GM21447 (cell line): ENCODE measurements around the gene RNF144A.

ENCODE experiments used
- ATAC-seq: cut with Tn5 transposase; IDR thresholded peaks from one replicate; pipeline ENCODE4 v1.9.1; 2021; ENCODE audit not compliant: unreplicated experiment

The RNF144A gene

DNA sequence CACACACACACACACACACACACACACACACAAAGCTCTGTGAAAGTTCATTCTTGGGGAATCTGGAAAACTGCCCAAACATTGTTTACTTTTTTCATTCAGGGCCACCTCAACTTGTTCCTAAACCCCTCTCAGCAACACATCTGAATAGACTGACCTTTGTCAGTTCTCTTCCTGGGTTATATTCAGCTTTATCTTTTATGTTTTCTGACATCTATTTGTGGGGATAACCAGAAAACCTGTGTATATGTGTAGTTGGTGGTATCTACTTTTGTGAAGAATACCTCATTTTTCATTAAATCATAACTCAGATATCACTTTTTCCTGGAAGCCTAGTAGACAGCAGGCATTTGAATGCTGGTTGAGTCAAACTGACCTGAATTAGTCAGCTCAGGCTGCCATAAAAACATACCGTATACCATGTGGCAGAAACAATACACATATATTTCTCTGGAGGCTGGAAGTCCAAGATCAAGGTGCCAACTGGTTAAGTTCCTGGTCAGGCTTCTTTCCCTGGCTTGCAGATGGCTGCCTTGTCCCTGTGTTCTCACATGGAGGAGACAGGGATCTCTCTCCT is 11.0 kb upstream of the RNF144A start:
- ATAC-seq: no peak

DNA sequence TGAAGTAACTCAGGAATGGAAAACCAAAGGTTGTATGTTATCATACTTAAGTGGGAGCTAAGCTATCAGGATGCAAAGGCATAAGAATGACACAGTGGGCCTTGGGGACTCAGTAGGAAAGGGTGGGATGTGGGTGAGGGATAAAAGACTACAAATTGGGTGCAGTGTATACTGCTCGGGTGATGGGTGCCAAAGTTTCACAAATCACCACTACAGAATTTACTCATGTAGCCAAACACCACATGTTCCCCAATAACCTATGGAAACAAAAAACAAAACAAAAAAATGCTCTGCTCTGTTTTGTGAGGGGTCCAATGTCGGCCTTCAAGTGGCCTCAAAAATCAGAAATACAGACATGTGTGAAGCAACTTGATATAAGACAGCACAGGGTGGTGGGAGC is 8.9 kb upstream of the RNF144A start:
- no peak for ATAC-seq

DNA sequence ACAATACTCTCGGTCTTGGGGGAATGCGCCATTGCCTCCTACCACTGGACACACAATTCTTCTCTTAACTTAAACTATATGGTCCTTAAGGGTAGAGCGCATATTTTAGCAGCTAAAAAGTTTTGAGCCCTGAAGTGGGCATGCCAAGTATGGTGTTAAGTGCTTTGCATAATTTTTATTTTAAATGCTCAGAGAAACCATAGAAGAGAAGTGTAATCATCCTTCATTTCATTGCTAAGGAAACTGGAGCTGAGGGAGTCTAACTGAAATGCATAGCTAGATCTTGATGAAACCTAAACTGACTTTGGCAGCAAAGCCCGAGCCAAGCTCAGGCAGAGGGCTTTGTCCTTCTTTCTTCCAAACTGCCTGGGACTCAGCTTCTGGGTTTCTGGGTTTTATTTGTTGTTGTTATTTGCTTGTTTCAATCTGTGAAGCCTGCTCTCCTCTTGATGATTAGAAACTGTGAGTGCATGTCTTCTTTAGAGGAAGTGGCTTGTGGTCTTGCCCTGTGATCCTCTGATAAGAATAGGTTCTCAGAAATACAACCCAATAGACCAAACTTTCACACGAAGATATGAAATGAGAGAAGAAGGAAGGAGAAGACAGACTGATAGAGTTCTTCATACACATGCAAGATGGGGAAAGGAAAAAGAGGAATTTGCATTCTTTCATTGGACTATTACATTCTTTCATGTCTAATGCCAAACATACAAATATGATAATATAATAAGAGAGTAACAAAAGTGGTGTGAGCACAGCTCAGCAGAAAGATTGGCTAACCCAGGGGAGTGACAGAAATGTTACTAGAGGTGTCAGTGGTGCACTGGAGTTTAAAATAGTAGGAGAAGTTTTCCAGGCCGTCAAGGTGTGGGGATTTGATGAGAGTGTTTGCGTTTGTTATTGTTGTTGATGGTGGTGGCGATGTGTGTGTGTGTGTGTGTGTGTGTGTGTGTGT is 7.5 kb upstream of the RNF144A start:
- ATAC-seq: peak; percentile 98

- ATAC-seq: no peak
These were observed 5.5 kb upstream of the RNF144A start for GRCh38 chr2:6911721-6912120.

GRCh38 chr2:6913415-6914157 is 3.6 kb upstream of the RNF144A start:
- ATAC-seq: no peak

DNA sequence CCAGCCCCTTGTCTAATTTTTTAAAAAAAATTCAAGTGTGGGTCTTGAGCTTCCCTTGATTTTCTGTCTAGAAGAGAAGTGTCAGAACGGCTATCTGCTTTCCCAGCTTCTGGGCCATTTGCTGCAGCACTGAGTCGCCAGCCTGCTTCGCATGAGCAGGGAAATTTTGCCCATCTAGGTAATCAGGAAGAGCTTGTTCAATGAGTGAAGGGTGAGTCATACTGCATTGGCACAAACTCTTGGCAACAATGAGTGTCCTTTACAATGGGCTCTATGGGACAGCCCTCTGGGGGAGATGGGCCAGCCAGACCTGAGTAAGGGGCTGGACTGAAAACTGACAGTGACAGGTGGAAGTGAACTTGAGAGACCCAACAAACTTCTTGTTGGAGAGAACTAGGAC is 2.4 kb upstream of the RNF144A start:
- no peak for ATAC-seq

- no peak for ATAC-seq
These were observed 1.8 kb upstream of the RNF144A start for GRCh38 chr2:6915399-6915798.

DNA sequence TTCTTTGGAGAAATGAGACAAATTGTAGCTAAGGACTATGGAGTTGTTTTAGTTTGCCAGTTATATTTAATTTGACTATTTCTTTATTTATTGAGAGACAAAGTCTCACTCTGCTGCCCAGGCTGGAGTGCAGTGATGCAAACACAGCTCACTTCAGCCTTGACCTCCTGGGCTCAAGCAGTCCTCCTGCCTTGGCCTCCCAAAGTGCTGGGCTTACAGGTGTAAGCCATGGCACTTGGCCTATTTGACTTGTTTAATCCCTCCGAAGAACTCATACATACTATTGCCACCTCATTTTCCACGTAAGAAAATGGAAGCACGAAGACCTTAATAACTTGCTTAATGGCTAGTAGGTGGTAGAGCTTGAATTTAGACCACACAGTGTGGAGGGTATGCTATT is 988 bp upstream of the RNF144A start:
- no peak for ATAC-seq

DNA sequence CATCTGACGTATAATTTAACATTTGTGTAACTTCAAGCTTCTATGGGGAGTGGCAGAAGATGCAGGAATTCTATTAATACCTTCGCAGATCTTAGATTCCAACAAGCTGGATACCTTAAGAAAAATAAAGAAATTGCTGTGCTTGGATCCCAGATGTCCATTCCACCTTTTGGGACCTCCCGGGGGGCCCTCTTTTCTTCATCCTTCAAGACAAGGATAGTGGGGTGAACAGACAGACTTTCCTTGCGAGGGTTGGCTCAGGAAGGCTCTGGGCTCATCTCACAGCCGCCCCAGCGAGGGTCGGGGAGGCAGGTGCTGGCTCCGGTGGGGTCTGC is 509 bp upstream of the RNF144A start:
- no peak for ATAC-seq

DNA sequence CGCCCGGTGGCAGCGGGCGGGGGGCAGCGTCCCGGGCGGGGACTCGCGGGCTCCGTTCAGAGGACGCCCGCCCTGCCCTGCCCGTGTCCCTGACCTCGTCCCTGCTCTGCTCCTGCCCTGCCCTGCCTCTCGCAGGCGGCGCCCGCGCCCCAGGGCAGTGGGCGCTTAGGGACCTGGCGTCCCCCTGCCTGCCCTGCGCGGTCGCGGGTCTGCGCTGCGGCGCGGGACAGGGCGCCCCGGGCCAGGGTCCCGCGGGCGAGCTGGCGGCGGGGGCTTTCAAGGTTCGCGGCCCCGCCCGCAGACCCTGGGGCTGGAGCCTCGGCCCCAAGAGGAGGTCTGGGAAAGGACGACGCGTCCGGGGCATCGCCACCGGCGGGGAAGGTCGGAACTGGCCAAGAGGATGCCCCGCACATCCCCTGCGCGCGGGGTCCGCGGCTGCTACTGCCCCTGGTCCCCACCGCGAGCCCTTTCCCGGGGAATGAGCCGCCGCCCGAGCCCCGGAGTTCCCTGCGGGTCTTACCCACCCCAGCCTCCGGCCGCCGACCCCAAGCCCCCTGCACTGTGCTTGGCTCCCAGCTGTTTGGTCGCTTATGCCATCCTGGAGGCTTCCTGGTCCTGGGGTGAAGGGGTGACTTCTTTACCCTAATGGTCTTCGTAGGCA is 679 bp downstream of the RNF144A start:
- peak; percentile 7 for ATAC-seq

GRCh38 chr2:6919901-6920742 is 2.9 kb downstream of the RNF144A start:
- no peak for ATAC-seq

GRCh38 chr2:6920743-6921064 is 3.5 kb downstream of the RNF144A start:
- ATAC-seq: no peak

- no peak for ATAC-seq
These were observed 4.2 kb downstream of the RNF144A start for GRCh38 chr2:6921321-6921922.

DNA sequence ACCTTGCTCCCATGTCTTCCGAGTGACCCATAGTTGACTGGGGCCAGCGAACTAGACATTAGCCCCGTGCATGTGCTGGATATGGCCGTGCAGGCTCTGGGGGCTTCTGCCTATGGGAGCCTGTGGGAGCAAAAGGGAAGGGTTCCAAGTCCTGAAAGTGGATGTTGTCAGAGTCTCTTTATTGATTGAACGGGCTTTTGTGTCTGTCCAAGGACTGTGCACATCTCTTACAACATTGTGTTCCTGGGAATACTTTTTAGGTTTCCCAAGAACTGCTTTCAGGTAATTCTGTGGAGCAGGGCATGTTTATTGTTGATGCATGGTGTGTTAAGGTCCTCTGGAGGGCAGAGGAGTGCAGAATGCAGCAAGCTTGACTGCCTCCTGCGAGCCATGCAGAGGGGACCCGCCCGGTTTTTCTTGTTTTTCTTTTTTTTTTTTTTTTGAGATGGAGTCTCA is 5.0 kb downstream of the RNF144A start:
- no peak for ATAC-seq

DNA sequence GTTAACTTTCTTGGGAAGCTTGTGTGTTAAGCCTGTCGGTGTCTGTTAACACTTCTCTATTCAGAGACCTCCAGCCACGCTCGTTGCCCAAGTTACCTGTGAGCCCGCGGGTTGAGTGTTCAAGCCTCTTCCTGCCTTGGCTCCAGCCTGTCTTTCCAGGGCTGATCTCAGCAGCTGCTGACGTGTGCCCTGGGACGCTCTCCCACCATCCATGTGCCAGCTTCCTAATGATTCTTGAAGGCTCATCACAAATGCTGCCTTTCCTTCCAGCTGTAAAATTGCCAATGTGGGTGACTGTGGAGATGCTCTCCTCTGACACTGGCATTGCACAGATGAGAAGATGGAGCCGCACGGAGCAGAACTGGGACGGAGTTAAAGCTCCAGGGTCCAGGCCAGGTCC is 6.1 kb downstream of the RNF144A start:
- ATAC-seq: no peak

DNA sequence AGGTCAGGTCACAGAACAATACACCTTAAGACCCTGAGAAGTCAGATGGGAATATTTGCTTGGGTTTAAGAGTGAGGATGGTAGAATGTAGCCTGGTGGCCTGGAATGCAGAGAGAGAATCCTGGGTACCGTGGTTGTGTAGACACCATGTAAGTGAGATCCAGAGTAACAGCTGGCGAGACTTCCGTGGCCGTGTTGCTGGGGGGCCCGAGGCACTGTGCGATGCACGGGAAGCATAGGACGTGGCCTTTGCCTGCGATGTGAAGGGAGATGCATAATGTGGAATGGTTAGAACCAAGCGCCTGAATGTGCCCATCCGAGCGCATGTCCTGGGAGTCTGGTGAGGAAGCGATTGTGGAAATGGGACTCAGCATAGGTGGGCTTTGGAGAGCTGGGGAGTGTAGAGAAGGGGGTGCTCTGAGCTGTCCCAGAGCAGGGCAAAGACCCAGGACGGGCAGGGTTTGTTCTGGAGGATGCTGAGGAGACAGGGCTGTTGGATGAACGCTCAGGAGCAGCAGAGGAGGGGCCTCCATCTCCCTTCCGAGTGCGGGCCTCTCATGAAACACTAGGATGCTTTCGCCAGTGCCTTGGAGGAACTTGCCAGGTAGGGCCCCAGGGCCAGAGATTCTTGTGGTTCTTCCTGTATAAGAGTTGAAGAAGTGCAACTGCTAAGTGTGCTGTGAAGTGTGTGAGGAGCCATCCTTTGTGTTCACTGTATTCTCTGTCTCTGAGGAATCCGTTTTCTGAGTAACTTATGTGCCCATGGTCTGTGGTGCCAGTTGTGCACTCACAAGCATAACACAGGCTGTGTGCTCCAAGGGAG is 7.1 kb downstream of the RNF144A start:
- ATAC-seq: no peak

DNA sequence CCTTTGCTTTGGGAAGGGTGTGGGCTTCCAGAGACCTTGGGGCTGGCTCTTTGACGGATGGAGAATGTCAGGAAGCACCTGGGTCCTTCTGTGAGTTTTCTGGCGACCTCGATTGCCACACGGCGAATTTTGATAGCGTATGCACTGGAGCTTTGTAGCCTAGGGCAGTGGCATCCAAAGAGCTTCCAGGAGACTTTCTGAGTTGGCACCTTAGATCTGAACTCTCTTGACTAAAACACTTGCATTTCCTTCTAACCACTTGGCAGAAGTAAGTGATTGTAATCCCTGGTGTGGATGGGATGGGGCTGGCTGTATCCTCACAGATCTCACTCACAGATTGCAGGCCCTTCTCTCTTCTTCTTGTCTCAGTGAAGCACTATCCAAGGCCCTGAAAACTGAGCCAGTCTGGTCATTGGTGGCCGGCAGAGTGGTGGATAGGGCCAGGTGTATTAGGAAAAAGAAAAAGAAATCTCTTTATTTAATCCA is 7.8 kb downstream of the RNF144A start:
- no peak for ATAC-seq

DNA sequence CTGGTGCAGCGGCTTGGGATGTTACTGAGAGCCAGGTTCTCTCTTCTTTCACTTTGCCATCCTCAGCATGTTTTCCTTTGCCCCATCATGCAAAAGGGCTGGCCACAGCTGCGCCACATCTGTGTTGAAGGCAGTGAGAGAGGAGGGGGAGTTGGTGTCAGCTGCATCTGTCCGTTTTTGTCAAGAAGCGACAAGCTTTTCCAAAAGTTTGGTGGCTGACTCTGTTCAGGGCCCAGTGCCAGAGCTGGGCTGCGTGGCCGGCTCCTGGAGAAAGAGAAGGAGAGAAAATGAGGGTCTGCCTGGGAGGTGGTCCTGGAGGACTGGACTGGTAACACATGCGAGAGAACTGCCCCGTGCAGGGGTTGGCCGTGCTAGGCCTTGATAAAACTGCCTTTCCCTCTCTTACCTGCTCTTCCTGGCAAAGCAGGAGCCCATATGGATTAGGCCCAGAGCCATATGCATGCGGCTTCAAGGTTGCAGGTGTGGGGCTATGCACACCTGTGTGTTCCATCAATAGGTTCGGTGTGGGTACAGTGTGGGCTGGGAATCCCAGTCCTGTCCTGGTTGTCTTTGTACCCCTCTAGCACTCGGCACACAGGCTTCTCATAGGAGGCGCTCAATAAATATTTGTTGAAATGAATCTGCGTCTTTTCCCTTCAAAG is 9.0 kb downstream of the RNF144A start:
- no peak for ATAC-seq

- ATAC-seq: no peak
These were observed 10.0 kb downstream of the RNF144A start for GRCh38 chr2:6927186-6927585.
